Cardiac fibroblast (primary cell): Measurements from ENCODE around the gene PXN.
"Not testable (repeated sequence)": the region's sequence is repeated elsewhere in the genome, so short reads cannot be mapped to it uniquely, and the experiment has no call there.

Source experiments
- DNase-seq, 2 donors: peaks; one replicate each; pipeline versions ENCODE4 v3.0.0 to v3.0.0-alpha.2; 2010; ENCODE audit warnings: low read depth in 2 of 2
- H3K4me3 ChIP-seq, 2 donors: replicated peaks in 1 of 2; 1 replicate in 1 of 2; 2 replicates in 1 of 2; pipeline ENCODE4 v1.5.1; 2011; ENCODE audit warnings: low read depth in 2 of 2, low read length in 2 of 2, mild to moderate bottlenecking in 2 of 2, moderate library complexity in 1 of 2
- CTCF ChIP-seq: IDR thresholded peaks from one replicate; pipeline ENCODE4 v1.5.1; 2011; ENCODE audit warnings: low read depth, mild to moderate bottlenecking, low read length, inconsistent platforms

The PXN gene

GRCh38 chr12:120215766-120216735 is 49.5 kb downstream of the PXN start:
- H3K4me3 ChIP-seq = no peak overlapping the region
- DNase-seq = no peak
- TF ChIP-seq CTCF = no peak

GRCh38 chr12:120215357-120215735 is 50.2 kb downstream of the PXN start:
- H3K4me3 ChIP-seq = no peak overlapping the region
- TF ChIP-seq CTCF = no peak
- no peak for DNase-seq

DNA sequence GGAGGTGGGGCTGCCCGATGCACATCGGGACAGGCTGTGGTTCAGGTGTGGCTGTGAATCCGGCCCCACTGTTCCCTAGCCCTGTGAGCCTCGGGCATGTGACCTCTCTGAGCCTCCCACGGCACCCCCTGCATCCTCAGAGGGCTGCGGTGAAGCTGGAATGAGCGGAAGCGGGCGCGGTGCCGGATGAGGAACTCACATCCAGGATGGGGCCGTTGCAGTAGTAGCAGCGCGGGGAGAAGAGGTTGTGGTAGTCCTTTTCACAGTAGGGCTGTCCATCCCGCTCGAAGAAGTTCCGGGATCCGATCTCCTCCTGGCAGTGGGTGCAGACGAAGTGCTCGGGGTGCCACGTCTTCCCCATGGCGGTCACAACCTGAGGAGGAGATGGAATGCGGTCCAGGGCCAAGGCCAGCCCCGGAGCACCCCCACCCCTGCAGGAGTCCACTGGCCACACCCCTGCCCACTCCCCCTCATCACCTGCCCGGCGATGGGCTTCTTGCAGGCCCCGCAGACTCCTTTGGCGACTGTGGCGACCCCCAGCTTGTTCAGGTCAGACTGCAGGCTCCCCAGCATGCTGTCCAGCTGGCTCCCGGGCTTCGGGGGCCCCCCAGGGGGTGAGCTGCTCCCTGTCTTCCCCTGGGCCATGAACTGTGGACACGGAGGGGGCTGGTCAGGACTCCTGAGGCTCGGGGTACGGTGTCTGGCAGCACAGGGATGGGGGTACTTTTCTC is 50.7 kb downstream of the PXN start:
- no peak for TF ChIP-seq CTCF
- no peak overlapping the region for H3K4me3 ChIP-seq
- DNase-seq = no peak

DNA sequence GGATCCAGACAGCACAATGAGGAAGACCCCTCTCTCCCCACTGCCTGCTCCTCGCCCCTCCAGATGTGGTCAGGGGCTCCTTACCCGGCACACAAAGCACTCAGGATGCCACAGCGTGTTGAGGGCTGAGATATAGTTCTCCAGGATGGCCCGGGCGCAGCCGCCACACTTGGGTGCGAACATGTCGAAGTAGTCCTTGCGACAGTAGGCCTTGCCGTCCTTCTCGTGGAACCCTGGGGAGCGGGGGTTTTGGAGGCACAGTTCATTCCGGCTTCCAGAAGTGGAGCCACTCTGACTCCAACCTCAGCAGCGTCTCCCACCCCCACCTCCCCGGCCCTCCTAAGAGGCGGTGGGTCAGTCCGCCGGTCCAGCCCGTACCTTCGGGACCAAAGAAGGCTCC is 51.8 kb downstream of the PXN start:
- no peak overlapping the region for H3K4me3 ChIP-seq
- no peak for TF ChIP-seq CTCF
- DNase-seq = no peak

- DNase-seq = peak in 1 of 2 donors; percentile 6
- not testable (repeated sequence) for H3K4me3 ChIP-seq
Measured at GRCh38 chr12:120213182-120213581, 52.3 kb downstream of the PXN start.

DNA sequence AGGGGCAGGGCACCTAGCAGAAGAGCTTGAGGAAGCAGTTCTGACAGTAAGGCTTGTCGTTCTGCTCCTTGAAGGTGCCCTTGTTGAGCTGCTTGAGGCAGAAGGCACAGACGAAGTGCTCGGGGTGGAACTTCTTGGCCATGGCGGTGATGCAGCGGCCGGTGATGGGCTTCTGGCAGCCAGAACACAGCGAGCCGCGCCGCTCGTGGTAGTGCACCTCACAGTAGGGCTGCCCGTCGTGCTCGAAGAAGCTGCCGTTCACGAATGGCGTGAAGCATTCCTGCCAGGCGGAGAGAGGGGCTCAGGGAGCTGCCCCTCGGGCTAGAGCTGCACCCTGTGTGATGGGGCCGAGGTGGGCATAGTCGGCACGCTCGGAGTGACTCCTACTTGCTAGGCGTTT is 53.2 kb downstream of the PXN start:
- H3K4me3 ChIP-seq = no peak overlapping the region
- no peak for TF ChIP-seq CTCF
- no peak for DNase-seq

GRCh38 chr12:120211904-120212283 is 53.6 kb downstream of the PXN start:
- no peak for DNase-seq
- no peak overlapping the region for H3K4me3 ChIP-seq
- TF ChIP-seq CTCF = no peak
